Cerebellar cortex (tissue), 1 donor: ENCODE data around the gene CACNA1C.
A peak's percentile ranks its signal among the peaks of the same experiment; 100 is the strongest.

Experiments
- DNase-seq: peaks from one replicate; pipeline ENCODE4 v3.0.0-alpha.2; 2015; ENCODE audit warnings: low spot score

Gene CACNA1C

GRCh38 chr12:2035431-2036055, 17.2 kb upstream of the CACNA1C start:
- no peak for DNase-seq

DNA sequence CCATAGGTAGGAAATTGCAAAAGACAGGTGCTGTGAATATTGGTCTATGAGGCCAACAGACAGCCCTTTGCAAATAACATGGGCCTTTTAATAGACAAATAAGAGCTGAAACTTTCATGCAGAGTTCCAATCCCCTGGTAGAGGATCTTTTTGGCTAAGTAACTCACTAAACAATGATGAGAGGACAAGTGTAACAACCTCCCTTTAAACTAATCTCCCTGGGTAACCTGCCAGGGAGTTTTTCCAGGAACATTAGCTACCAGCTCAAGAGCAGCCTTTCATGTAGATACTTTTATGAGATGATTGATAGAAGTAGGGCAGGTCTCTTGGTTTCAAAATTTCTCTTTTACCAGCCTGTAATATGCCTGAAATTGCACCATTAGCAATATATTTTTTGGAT, 13.8 kb upstream of the CACNA1C start:
- DNase-seq, result no peak

DNA sequence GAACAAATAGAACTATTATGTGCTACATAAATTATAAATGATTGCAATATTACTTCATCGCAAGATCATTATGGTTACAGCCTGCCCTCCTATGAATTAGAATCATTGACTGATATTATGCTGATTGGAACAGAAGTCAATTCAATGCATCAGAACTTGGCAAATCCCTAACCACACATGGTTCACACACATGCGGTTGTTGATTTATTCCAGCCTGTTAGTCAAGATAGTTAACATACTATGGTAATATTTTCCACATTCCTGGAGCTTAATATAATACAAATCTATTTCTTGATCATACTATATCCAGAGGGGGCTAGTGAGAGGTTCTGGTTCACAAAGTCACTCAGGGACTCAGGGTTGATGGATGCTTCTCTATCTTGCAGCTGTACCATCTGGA, 9.7 kb upstream of the CACNA1C start:
- DNase-seq, result no peak

- no peak for DNase-seq
Observed at GRCh38 chr12:2044165-2044564, 8.6 kb upstream of the CACNA1C start.

GRCh38 chr12:2046957-2047356, 5.8 kb upstream of the CACNA1C start:
- no peak for DNase-seq

DNA sequence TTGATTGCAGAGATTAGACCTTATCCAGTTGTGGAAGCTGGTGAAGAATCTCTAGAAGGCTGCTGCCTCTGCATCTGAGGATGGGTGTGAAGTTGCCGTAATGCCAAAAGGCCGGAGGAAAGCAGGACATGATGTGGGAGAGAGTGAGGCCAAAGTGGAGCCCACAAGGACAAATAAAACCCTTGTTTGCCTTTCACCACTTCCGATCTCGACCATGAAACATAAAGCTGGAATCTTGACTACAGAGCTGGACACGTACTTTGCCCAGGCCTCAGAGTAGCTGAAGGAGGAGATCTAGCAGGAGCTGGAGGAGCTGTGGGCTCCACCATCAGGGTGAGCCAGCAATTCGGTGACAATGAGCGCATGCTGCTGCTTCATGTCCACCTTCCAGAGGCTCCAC, 5.0 kb upstream of the CACNA1C start:
- DNase-seq, result no peak

DNA sequence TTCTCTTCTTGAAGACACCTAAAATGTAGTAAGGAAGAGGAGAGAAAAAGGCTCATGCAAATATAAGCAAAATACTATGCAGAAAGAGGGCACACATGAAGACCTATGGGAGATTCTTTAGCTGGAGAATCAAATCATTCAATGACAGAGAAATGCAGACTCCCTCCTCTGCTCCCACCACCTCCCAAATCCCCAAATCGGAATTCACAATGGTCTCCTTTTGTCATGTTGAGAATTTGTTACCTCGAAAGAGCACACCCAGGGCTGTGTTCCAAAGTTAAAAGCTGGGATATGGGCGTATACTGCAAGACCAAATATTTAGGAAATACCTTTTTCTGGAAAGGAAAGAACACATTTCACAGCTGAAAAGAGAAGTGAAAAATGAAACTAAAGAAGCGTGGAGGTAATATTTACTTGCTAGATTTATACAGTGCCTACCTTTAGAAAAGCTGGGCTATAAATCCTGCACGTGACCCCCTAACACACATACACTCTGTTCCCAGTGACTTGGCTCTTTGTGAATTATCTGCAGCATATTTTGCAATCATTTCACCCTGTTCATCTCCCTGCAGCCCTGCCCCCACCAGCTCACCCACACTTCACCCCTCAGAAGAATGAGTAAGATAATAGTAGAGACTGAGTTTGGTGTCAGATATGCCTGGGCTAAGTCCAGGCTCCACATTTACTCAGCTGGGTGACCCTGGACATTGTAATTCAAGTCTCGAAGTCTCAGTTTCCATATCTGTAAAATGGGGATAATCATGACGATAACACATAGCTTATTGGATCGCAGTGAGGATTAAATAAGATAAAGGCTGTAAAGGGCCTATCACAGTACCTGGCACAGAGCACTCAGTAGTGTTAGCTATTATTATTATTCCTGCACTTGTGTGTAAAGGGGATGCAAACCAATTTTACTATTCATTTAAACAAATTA, 2.9 kb upstream of the CACNA1C start:
- DNase-seq, result no peak

- peak; percentile 18 for DNase-seq
Observed at GRCh38 chr12:2051700-2052621, 826 bp upstream of the CACNA1C start.

DNA sequence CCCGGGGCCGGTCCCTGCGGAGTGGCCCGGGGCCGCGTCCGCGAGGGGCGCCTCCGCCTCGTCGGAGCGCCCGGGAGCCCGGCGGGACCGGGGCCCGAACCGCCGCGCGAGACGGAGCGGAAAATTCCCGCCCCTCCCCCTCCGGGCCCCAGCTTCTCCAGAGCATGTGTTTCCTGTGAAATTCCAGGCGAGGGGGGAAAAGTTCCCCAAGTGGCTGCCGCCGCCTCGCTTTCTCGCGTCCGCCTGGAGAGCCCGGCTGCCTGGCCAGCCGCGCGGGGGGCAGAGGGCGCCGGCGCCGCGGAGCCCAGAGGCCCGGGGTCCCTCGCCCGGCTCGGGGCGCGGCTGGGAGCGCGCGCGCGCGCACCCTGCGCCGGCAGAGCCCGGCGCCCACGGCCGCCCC, 904 bp downstream of the CACNA1C start:
- DNase-seq, result peak; percentile 18

DNA sequence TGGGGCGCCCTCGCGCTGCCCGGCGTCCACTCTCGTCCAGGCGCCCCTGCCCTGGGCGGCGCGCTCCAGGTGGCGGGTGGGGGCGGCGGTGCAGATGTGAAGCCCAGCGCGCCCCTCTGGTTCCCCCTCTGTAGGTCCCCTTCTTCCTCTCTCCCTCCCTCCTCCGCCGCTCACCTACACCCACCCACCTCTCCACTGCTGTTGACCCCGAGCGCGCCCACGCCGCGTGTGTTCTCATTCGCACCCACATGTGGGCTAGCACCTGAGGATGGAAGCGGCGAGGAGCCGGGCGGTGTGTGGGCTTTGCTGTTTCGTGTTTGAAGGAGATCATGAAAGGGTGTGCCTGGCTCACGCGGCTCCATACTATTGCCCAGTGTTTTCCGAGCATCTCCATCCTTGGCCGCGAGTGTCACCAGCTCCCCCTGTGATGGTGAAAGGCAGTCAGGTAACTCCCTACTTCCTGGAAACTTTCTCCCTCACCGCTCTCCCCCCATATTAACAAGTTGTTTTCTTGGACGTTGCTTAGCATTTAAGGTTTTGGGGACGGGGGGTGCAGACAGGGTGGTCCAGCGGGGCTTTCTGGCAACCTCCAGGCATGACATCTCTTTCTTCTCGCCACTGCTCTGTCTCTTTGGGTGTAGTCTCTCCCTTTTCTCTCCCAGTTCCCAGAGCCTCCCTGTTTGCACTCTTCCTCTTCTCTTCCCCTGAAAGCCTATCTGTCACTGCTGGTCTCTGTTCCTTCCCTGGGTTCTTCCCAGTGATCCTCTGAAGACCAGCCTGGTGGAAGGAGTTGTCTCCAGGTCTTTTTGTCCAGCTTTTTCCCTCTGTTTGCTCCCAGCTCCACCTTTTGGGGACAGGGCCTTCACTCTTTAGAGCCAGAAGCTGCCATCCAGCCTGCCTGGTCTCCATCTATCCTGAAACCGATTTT, 1.6 kb downstream of the CACNA1C start:
- peak; percentile 70 for DNase-seq

DNA sequence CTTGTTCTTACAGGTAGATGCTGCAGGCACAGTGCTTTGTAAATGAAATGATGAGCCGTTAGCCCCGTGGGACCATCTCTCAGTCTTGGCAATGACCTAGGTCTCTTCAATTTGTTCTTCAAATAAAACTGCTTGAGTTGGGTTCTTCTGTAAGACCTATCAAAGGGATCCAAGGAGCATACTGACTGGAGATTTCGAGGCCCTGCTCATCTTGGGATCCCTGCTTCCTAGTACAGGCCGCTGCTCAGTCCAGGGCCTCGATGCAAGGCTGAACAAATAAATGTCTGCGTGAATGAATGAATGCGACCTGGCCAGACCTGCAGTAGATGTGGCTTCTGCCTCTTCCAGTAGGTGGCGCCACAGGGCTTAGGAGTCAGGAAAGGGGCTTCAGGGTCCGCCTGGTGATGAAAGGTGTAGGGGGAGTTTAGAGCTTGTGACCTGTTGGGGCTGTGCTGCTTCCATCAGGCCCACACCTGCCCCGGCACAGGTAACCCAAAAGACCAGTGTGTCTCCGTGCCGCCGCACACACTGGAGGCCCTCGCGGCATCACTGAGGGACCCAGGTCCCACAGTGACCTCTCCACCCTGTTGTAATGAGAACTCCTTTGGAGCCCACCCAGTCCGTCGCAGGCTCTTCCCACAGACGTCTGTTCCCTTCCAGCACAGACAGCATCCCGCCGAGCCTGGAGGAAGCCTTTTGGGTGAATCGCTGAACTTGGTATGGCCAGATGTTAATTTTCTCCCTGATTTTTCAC, 4.4 kb downstream of the CACNA1C start:
- peak; percentile 54 for DNase-seq

- DNase-seq, result no peak
Observed at GRCh38 chr12:2057795-2058408, 5.1 kb downstream of the CACNA1C start.

- DNase-seq, result no peak
Observed at GRCh38 chr12:2058837-2059236, 6.0 kb downstream of the CACNA1C start.

DNA sequence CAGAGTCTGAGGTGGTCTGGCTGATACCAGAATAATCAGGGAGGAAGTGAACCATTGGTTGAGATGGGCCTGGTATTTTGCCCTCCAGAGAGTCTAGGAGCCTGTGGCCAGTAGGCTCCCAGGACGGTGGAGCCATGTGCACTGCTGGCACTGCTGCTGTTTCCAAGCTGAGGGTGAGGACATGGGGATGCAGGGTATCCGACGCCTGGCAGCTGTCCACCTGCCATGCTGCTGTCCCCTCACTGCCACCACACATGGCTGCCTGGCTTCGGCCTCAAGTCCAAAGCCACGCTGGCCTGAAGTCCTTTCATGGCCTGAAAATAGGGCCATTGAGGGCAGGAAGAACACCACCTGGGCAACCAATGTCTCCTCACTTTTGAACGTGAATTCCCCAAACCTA, 8.6 kb downstream of the CACNA1C start:
- no peak for DNase-seq

DNA sequence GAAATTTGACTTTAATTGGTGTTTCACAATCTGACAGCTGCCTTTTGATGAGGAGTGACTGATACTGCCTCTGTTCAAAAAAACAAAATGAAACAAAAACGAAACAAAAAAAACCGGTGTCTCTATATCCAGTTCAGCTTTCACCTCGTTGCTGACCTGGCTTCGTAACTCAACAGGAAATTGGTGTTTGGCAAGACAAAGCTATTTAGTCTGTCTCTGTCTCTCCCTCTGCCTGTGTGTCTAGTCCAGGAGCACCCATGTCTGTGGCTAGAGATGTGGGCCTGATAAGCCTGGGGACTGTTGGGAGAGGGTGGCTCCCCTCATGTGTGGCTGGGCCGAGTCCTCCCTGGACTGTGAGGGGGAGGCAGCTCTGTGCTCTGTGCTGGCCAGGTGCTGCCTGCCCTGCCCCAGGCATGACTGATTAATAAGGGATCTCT, 11.3 kb downstream of the CACNA1C start:
- DNase-seq, result no peak

GRCh38 chr12:2068653-2069052, 15.9 kb downstream of the CACNA1C start:
- no peak for DNase-seq

- DNase-seq, result no peak
Observed at GRCh38 chr12:2070440-2071045, 17.8 kb downstream of the CACNA1C start.

- DNase-seq, result no peak
Observed at GRCh38 chr12:2074792-2075191, 22.0 kb downstream of the CACNA1C start.

- DNase-seq, result peak; percentile 48
Observed at GRCh38 chr12:2075508-2076195, 22.9 kb downstream of the CACNA1C start.
